ENCODE results near the gene CCDC17. TPM values are rescaled to one million over a fixed set of nuclear protein-coding genes. Genes with fewer than 3 reads are reported as not detected.

Gene CCDC17
- total RNA-seq: 1 to 10 TPM in 1 of 2 donors, under 1 TPM in 1; 0.89 to 6.4 TPM
- under 1 TPM; 0.30 to 0.57 TPM for polyA plus RNA-seq

GRCh38 chr1:45623972-45624371 lies at the start of gene CCDC17:
TSS of gene CCDC17 (minus strand) at chr1:45624054. CDS start at chr1:45623909, 145 bp downstream.
- no peak for DNase-seq (ENCODE audit: low spot score)
- TF ChIP-seq EGR1 (IDR thresholded peaks at IDR 0.05; ENCODE audit: low read depth in 2 of 2) (no peak), ATF3 (IDR thresholded peaks at IDR 0.05) (no peak), SP1 (IDR thresholded peaks at IDR 0.05) (no peak), MAX (IDR thresholded peaks at IDR 0.05) (no peak), JUND (IDR thresholded peaks at IDR 0.05) (no peak), RAD21 (IDR thresholded peaks at IDR 0.05) (no peak), FOXA1 (IDR thresholded peaks at IDR 0.05) (no peak), REST (IDR thresholded peaks at IDR 0.05) (no peak), FOXA2 (IDR thresholded peaks at IDR 0.05) (no peak), HNF4G (IDR thresholded peaks at IDR 0.05) (no peak)
- Histone ChIP-seq H3K4me3 (ENCODE audit: low read depth in 1 of 3, low read length in 3 of 3) (no peak within 1 kb of the TSS), H3K4me1 (ENCODE audit: control insufficient read depth in 4 of 4, insufficient read depth in 4 of 4, low read length in 3 of 4) (peaks cover 0 to 4% (median under 1%) of the 10 kb centered on the region in 4 donors), H3K9me3 (ENCODE audit: control insufficient read depth in 4 of 4, low read length in 3 of 4) (no peaks in the 10 kb centered on the region), H3K9ac (ENCODE audit: low read depth in 1 of 2, low read length in 2 of 2) (no peak within 1 kb of the TSS), H3K36me3 (ENCODE audit: control insufficient read depth in 4 of 4, insufficient read depth in 3 of 4, low read depth in 1 of 4, low read length in 3 of 4) (peaks cover 0 to 37% (median 28%) of the 10 kb centered on the region in 4 donors), H3K27me3 (ENCODE audit: control insufficient read depth in 4 of 4, insufficient read depth in 4 of 4, low read length in 3 of 4) (no peaks in the 10 kb centered on the region), H3K27ac (ENCODE audit: low read depth in 1 of 2, low read length in 2 of 2) (no peak within 1 kb of the TSS)
- WGBS: 54% methylated on average over 4 of the region's 4 CpGs

GRCh38 chr1:45669859-45670655 lies 46.2 kb upstream of the CCDC17 start:
- Histone ChIP-seq H3K4me3 (ENCODE audit: low read depth in 1 of 3, low read length in 3 of 3) (no peak overlapping the region), H3K36me3 (ENCODE audit: control insufficient read depth in 4 of 4, insufficient read depth in 3 of 4, low read depth in 1 of 4, low read length in 3 of 4) (no peaks in the 10 kb centered on the region), H3K27me3 (ENCODE audit: control insufficient read depth in 4 of 4, insufficient read depth in 4 of 4, low read length in 3 of 4) (no peaks in the 10 kb centered on the region), H3K9ac (ENCODE audit: low read depth in 1 of 2, low read length in 2 of 2) (peak overlapping the region in 1 of 2 donors; percentile 18), H3K27ac (ENCODE audit: low read depth in 1 of 2, low read length in 2 of 2) (no peak overlapping the region), H3K9me3 (ENCODE audit: control insufficient read depth in 4 of 4, low read length in 3 of 4) (no peaks in the 10 kb centered on the region), H3K4me1 (ENCODE audit: control insufficient read depth in 4 of 4, insufficient read depth in 4 of 4, low read length in 3 of 4) (peaks cover 9 to 46% (median 29%) of the 10 kb centered on the region in 4 donors)
- DNase-seq (ENCODE audit: low spot score): no peak
- TF ChIP-seq RXRA (IDR thresholded peaks at IDR 0.05) (no peak), HNF4G (IDR thresholded peaks at IDR 0.05) (no peak), CTCF (IDR thresholded peaks at IDR 0.05; ENCODE audit: low read depth, low read length, missing input control) (no peak), NR2F2 (IDR thresholded peaks at IDR 0.05) (no peak)
- WGBS: 87% methylated on average over 6 of the region's 6 CpGs

Data from liver (tissue), 9 donors.